ENCODE measurements around the gene ANKMY1. TPM values are rescaled to one million over a fixed set of nuclear protein-coding genes. Genes with fewer than 3 reads are reported as not detected.

ANKMY1 gene
- total and polyA plus RNA-seq, 8 donors = 3.1 to 79.4 (median 9.7) TPM

DNA sequence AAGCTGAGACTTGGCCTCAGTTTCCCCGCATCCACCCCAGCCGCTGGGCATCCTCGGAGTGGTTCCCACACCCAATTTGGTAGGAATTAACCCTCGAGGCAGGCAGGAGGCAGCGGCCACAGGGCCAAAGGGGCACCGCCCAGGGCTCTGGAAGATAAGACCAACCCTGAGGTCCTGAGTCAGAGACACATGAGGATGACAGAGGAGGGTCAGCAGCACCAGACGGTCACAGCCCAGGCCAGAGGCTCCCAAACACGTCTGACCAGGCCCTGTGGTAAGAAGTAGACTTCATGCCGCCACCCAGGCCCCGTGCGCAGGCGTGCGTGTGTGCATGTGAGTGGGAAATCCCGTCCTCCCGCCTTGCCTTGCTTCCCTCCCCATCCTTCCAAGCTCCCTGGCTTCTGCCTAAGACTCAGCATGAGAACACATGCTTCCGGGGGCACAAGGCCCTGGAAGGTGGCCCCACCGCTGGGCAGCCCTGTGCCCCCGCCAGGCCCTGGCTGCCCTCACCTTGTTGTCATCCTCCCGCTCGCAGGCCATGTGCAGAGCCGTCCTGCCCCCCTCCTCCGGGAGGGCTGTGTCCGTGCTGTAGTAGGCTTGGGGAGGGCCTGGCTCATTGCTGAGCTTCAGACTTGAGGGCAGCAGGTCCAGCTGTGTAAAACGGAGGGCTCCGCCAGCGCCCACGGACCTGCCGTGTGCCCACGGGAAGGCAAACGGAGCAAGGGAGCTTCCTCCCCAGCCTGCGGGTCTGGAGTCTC lies 46.3 kb downstream of the ANKMY1 start:
- 93 to 97% (median 95%) methylated on average over 25 to 31 of the region's 31 CpGs for WGBS, 5 donors
- H3K9me3 ChIP-seq = no peaks in the 10 kb centered on the region
- TF ChIP-seq, protein P1, sequence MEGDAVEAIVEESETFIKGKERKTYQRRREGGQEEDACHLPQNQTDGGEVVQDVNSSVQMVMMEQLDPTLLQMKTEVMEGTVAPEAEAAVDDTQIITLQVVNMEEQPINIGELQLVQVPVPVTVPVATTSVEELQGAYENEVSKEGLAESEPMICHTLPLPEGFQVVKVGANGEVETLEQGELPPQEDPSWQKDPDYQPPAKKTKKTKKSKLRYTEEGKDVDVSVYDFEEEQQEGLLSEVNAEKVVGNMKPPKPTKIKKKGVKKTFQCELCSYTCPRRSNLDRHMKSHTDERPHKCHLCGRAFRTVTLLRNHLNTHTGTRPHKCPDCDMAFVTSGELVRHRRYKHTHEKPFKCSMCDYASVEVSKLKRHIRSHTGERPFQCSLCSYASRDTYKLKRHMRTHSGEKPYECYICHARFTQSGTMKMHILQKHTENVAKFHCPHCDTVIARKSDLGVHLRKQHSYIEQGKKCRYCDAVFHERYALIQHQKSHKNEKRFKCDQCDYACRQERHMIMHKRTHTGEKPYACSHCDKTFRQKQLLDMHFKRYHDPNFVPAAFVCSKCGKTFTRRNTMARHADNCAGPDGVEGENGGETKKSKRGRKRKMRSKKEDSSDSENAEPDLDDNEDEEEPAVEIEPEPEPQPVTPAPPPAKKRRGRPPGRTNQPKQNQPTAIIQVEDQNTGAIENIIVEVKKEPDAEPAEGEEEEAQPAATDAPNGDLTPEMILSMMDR (IDR thresholded peaks at IDR 0.05) = no peak
- no peak for TF ChIP-seq EP300 (IDR thresholded peaks at IDR 0.05)
- no peak for TF ChIP-seq POLR2AphosphoS5 (IDR thresholded peaks at IDR 0.05)
- no peak for TF ChIP-seq POLR2A (IDR thresholded peaks at IDR 0.05)
- peaks cover 0 to 9% (median 3%) of the 10 kb centered on the region in 4 donors for H3K4me1 ChIP-seq
- intact Hi-C loops (cut with DNase I; ENCODE audit: low total_unique reads) = no loop called here
- peaks cover 0 to 35% (median 27%) of the 10 kb centered on the region in 4 donors for H3K36me3 ChIP-seq
- H3K4me3 ChIP-seq = no peak overlapping the region
- no peaks in the 10 kb centered on the region for H3K27me3 ChIP-seq
- H3K27ac ChIP-seq = no peak overlapping the region
- DNase-seq = no peak

DNA sequence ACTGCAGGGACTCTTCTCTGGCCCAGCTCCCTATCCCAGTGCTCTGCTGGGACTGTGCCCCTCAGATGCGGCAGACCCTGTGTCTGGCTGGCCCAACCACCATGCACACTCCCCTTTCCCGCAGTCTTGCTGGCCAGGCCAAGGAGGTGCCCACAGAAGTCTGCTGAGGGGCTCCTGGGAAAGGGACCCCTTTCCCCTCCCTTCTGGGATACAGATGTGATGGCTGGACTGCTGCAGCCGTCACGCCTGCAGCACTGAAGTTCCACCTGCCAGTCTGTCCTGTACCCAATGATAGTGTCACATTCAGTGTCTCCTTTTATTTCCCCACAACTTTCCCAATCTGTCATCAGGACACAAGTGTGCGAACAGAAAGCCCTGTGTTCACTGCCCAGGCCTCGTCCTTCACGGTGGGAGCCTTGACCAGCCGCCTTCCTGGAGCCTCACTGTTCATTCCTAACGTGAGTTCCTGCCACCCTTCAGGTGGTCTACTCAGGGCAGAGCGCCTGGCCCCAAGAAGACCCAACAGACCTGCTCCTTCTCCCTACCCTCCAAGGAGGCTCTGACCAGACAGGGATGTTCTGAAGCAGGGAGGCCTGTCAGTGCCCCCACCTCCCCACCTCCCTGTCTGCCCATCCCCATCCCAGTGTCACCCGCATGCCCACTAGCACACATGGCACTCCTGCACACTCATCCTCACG lies 47.1 kb downstream of the ANKMY1 start:
- Histone ChIP-seq H3K9me3 (no peaks in the 10 kb centered on the region), H3K27ac (no peak overlapping the region), H3K4me1 (peaks cover 0 to 9% (median 3%) of the 10 kb centered on the region in 4 donors), H3K4me3 (no peak overlapping the region), H3K27me3 (no peaks in the 10 kb centered on the region), H3K36me3 (peaks cover 0 to 35% (median 28%) of the 10 kb centered on the region in 4 donors)
- 89 to 97% (median 92%) methylated on average over 12 of the region's 12 CpGs for WGBS, 5 donors
- TF ChIP-seq POLR2A (IDR thresholded peaks at IDR 0.05) (no peak), EP300 (IDR thresholded peaks at IDR 0.05) (no peak), POLR2AphosphoS5 (IDR thresholded peaks at IDR 0.05) (no peak)
- TF ChIP-seq, protein P1 (IDR thresholded peaks at IDR 0.05) = no peak
- intact Hi-C loops (cut with DNase I; ENCODE audit: low total_unique reads) = no loop called here
- no peak for DNase-seq

DNA sequence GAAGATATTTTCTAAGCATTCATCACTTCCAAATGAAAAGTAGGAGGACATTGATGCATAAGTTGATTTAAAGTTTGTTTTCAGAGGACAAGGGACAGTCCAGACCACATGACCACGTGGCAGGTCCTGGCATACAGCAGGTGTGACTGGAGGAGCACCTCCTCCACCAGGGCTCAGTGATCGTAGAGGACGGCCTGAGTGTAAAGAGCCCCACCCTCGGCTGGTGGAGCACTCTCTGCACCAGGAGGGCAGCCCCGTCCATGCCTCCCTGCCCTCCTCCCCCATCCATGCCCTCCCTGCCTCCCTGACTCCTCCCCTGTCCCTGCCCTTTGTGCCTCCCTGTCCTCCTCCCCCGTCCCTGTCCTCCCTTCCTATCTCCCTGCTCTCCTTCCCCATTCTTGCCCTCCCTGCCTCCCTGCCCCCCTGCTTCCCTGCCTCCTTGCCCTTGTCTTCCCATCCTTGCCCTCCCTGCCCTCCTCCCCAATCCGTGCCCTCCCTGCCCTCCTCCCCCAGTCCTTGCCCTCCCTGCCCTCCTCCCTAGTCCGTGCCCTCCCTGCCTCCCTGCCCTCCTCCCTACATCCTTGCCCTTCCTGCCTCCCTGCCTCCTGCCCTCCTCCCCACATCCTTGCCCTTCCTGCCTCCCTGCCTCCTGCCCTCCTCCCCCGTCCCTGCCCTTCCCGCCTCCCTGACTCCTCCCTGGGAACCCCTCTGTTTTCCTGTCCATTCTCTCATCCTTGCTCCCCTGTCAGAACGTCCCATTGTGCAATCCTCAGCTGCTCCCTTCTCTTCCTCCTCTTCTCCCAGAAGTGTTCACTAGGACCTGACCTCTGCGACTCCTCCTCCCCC lies 47.9 kb downstream of the ANKMY1 start:
- WGBS, 5 donors = 70 to 76% (median 73%) methylated on average over 12 of the region's 12 CpGs
- H3K27me3 ChIP-seq = no peaks in the 10 kb centered on the region
- no peak overlapping the region for H3K27ac ChIP-seq
- intact Hi-C loops (cut with DNase I; ENCODE audit: low total_unique reads) = loop anchor here (10.0 kb wide), 1 partner anchor 195 kb away; no protein-coding TSS in a partner anchor
- TF ChIP-seq POLR2AphosphoS5 (IDR thresholded peaks at IDR 0.05) (no peak), POLR2A (IDR thresholded peaks at IDR 0.05) (no peak), EP300 (IDR thresholded peaks at IDR 0.05) (no peak)
- TF ChIP-seq, protein P1 (IDR thresholded peaks at IDR 0.05) = no peak
- no peak overlapping the region for H3K4me3 ChIP-seq
- peaks cover 0 to 37% (median 30%) of the 10 kb centered on the region in 4 donors for H3K36me3 ChIP-seq
- DNase-seq = no peak
- peaks cover 0 to 9% (median 3%) of the 10 kb centered on the region in 4 donors for H3K4me1 ChIP-seq
- H3K9me3 ChIP-seq = no peaks in the 10 kb centered on the region

All from stomach (tissue), 9 donors.